NK-92 (cell line): ENCODE data around the gene THOC5.

Source experiments
- DNase-seq: peaks from one replicate; lab custom pipeline; 2025; ENCODE audit not compliant: unreplicated experiment; lab: John Stamatoyannopoulos, UW

The THOC5 gene

DNA sequence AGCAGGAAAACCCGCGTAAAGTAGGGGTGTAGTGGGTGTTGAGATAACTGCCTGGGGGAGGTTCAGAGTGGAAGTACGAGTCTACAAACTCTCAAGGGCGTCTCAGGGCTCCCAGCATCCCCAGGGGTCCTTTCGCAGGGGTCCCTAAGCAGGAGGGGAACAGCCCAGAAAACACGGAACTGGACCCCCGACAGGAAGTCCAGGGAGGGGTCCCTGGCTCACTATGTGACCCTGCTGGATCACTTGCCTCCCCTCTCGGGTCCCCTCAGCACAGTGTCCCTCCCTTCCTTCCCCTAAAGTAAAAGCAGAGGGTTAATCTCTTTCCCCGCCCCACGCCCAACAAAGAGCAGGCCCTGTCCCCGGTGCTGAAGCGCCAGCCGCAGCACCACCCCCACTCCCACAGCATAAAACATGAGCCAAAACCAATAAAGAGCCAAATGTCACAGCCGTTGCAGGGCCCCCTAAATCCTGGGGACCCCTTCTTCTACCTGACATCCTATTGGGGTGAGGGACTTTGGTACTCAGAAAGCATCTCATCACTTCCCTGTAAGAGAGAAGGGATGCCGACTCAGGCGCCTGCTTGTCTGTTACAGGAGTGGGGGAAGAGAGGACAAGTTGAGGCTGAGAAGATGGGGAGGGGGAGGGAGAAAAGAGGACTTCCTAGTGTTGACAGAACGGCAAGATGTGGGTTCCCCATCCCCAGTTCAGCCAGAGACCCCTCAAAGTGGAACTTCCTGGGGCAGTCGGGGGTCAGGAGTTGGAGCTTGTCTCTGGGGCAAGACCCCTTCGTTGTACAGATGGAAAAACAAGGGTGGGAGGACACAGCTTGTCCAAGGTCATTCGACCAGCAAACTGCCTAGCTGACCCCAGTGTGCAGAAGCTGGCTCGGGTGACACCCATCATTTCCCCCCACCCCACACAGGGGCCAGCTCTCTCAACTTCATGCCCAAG lies 75.0 kb downstream of the THOC5 start:
- DNase-seq = no peak

DNA sequence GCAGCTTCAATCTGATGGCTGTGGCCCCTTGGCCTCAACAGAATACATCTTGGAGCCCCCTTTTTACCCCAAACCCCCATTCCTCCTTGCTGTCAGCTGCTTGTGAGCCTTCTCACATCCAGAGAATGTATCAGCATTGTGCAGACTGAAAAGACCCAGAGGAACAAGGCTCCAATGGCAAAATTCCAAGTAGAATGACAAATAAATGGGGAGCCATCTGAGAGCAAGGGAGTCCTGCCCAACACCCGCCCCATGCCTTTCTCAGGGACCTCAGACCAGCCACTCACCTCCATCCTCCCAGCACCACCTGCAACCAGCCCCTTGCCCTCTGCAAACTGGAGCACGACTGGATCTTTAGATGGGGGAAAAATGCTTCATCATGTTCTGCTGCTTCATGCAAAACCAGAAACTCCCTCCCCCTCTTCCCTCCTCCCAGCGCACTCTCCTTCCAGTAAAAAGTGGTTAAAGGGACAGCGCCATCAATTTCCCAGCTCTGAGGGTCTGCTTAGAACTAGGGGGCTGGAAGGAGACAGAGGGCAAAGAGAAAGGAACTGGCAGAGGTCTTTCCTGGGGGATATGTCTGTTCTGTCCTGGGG lies 75.7 kb downstream of the THOC5 start:
- no peak for DNase-seq

DNA sequence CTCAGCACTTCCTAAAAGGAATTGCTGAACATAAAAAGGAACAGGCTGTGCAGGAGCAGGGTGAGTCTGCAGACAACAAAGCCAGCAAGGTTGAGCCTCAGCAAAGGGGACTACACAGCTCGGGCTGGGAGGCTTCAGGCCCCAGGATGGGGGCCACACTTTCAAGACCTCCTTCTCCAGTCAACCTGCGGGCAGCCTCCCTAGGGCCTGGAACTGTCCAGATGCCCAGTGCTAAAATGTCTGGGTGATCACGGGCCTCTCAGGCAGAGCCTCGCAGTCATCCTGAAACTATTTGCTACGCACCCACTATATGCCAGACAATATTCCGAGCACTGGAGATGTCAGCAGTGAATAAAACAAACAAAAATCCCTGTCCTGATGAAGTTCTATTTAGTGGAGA lies 77.4 kb downstream of the THOC5 start:
- no peak for DNase-seq

DNA sequence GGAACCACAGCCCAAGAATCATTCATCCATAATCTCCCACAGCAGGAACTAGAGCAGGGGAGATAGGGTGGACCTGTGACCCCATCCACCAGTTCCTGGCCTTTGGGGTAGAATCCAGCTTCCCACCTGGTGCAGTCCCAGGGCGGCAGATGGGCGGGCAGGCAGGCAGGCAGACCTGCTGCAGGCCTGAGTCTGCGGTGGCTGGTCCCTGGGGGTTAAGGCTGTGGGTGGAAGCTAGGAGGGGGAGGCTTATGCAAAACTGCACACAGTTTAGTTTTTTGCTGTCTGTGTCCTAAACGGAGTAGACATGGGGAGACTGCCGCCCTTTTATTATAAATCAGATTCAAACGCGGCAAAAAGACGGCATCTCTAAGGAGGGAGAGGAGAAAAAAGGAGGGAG lies 78.0 kb downstream of the THOC5 start:
- DNase-seq = no peak

DNA sequence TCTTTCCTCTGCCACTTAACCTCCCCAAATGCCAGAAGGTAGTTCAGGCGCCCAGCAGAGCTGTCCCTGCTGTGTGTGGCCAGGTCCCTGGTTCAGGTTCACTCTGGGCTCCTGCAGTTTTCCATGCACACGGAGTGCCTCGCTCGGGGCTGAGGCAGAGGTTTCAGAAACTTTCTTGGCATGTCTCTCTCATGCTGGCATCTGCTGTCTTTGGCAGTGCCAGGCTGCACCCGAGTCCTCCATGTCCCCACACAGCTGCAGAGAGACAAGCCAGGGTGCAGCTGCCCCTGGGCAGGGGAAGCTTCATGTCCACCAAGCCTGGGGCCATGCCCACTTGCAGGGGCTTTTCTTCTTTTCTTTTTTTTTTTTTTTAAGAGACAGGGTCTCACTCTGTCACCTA lies 80.6 kb downstream of the THOC5 start:
- no peak for DNase-seq

DNA sequence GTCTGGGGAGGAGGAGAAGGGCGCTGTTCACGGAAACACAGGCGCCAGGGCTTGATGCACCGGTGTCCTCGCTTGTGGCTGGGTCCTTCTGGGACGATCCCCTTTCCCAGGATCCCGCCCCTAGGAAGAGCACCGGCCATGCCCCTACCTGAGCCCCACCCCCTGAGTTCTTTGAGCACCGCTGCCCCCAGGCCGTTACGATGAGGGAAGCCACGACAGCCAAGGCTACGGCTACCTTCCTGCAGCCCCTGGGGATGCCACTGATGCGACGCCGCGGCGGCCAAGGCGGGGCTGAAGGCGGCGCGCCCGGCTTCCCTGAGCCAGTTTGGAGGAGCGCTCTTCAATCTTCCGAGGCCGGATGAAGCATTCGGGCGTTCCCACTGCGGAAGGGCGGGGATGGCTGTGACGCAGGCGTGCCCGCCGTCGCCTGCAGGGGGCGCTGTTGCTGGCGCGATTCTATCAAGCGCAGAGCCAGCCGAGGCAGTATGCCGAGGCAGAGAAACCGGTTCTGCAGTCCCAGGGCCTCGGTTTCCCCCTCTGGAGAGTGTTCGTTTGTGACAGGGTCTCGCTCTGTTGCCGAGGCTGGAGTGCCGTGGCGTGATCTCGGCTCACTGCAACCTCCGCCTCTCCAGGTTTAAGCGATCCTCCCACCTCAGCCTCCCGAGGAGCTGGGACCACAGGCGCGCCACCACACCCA lies 83.2 kb downstream of the THOC5 start:
- no peak for DNase-seq

DNA sequence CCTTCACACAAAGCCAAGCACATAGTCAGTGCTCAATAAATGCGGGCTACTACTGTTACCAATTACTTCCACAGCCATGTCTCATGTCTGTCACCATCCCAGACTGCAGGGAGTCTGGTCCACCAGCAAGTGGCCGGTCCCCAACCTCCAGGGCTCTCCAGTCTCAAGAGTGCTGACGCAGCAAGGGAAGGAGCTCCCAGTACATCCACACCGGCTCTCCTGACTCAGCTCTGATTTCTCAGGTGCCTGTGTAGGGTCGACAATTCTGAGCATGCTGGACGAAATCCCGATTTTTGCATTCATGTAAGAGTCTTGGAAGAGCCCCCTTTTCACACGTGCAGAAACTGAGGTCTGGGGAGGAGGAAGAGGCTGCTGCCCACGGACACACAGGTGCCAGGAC lies 83.8 kb downstream of the THOC5 start:
- no peak for DNase-seq

DNA sequence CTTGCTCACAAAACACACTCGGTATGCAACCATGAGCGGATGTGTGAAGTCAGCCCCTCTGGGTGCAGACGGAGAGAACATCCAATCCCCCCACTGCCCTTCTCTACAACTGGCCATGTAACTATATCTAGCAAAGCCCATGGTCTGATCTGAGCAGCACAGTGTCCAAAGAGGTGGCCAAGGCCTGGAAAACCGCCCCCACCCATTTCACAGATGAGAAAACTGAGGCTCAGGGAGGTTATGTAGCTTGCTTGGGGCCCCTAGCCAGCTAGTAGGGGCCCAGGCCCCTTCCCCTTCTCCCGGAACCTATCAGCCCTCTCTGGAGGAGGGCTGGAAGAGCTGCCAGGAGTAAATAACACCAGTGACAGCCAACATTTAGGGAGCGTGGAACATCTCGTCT lies 89.0 kb downstream of the THOC5 start:
- no peak for DNase-seq

DNA sequence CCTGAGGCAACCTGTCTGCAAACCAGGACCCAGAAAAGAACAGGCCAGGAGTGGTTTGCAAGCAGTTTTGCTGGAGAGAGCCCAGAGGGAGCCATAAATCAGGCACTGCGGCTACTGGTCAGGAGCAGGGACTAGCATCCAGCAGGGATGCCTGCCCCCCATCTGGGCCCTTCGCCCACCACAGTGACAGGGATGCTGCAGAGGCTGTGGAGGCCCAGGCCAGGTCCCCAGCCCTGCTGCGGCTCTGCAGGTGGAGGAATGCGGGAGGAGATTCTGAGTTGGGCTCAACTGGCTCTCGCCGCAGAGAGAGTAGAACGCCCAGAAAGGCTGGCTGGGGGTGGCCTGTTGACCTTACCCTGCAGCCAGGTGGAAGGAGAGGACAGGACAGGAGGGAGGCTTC lies 89.9 kb downstream of the THOC5 start:
- DNase-seq = no peak

DNA sequence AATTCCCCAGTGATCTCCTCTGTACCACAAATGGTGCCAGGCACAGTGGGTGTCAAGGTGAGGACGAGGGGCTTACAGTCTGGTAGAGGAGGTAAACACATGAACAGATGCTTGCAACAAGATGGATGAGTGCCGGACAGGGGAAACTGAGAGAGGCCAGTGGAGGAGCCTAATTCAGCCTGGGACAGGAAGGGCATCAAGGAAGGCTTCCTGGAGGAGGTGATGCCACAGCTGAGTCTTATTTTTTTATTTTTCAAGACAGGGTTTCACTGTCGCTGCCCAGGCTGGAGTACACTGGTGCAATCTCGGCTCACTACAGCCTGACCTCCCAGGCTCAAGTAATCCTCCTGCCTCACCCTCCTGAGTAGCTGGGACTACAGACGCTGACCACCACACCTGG lies 92.3 kb downstream of the THOC5 start:
- no peak for DNase-seq

DNA sequence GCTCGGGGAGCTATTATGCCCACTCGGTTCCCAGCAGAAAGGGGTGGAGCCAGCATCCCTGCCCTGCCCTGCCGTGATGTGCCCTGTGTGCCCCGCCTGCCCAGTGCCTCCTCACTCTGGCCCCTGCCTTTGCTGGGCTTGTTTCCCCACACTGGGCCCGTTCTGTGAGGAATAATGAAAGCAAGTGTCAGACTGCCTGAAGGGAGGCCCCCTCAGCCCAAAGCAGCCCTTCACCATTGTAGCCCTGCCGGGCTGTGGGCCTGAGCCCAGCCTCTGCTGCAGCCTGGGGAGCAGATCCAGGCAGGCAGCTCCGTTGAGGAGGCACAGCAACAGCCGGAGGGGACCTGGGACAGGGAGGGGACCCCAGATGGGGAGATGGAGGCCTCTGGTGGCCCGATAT lies 93.8 kb downstream of the THOC5 start:
- no peak for DNase-seq

DNA sequence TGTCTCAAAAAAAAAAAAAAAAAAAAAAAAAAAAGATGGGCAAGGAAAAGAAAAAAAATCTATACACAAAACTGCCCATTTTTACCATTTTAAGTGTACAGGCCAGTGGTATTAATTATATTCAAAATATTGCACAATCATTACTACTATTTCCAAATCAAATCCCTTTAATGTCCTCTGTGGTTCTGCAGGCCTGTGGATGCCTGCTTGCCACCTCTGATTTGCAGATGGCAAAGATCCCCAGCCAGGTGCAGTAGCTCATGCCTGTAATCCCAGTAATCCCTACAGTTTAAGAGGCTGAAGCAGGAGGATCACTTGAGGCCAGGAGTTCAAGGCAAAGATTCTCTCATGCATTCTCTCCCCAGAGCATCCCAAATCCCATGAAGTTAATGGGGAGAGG lies 95.0 kb downstream of the THOC5 start:
- no peak for DNase-seq

DNA sequence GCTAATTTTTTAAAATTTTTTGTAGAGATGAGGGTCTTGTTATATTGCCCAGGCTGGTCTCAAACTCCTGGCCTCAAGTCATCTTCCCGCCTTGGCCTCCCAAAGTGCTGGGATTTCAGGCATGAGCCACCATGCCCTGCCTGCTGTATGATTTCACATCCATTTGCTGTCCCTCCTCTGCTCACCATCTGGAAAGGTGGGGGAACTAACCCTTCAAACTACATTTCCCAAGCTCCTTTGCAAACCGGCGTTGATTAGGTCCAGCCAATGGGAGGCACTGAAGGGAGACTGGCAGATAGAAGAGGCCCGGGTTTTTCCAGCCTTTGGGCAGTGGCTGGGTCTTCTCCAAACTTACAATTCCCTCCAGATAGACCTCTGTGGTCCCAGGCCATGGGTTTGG lies 95.8 kb downstream of the THOC5 start:
- no peak for DNase-seq

DNA sequence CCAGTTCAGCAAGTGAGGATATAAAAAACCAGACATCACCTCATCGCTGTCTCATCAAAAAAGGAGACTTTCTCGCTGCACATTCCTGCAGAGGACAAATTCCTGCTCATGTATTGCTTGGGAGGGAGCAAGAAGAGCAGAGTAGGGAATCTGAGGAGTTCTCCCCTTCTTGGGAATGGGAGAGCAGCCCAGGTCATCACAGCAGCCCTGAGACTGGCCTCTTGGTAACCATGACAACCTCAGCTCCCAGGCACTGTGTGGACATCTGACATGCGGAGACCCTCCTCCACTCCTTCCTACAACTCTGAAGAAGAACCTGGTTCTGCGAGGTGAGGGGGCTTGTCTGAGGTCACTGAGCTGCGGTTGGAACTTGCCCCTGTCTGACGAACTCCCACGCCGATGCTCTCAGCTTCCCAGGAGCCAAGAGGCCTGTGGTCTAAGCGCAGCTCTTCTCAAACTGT lies 97.3 kb downstream of the THOC5 start:
- no peak for DNase-seq
